ENCODE data around the gene TLK1.

The TLK1 gene

DNA sequence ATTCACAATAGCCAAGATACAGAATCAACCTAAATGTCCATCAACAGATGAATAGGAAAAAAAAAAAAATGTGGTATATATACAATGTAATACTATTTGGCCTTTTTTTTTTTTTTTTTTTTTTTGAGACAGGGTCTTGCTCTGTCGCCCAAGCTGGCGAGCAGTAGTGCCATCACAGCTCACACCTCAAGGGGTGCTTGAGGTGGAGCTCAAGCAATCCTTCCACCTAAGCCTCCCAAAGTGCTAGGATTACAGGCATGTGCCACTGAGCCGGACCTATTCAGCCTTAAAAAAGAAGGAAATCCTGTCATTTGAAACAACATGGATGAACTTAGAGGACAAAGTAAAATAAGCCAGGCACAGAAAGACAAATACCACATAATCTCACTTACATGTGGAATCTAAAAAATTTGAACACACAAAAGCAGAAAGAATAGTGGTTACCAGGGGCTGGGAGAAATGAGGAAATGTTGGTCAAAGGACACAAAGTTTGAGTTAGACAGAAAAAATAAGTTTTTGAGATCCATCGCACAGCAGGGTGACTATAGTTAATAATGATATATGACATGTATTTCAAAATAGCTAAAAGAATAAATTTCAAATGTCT is 26.0 kb downstream of the TLK1 start (continued):
- TF ChIP-seq, protein P1, sequence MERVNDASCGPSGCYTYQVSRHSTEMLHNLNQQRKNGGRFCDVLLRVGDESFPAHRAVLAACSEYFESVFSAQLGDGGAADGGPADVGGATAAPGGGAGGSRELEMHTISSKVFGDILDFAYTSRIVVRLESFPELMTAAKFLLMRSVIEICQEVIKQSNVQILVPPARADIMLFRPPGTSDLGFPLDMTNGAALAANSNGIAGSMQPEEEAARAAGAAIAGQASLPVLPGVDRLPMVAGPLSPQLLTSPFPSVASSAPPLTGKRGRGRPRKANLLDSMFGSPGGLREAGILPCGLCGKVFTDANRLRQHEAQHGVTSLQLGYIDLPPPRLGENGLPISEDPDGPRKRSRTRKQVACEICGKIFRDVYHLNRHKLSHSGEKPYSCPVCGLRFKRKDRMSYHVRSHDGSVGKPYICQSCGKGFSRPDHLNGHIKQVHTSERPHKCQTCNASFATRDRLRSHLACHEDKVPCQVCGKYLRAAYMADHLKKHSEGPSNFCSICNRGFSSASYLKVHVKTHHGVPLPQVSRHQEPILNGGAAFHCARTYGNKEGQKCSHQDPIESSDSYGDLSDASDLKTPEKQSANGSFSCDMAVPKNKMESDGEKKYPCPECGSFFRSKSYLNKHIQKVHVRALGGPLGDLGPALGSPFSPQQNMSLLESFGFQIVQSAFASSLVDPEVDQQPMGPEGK (CRISPR knock-in tag; IDR thresholded peaks at IDR 0.05; ENCODE audit: borderline replicate concordance): no peak
- TF ChIP-seq BACH2 (CRISPR knock-in tag; IDR thresholded peaks at IDR 0.05; ENCODE audit: borderline replicate concordance) (no peak), OSR1 (CRISPR knock-in tag; IDR thresholded peaks at IDR 0.05) (no peak), PPARA (CRISPR knock-in tag; IDR thresholded peaks at IDR 0.05; ENCODE audit: borderline replicate concordance) (no peak), ZFP30 (CRISPR knock-in tag; IDR thresholded peaks at IDR 0.05) (no peak)

DNA sequence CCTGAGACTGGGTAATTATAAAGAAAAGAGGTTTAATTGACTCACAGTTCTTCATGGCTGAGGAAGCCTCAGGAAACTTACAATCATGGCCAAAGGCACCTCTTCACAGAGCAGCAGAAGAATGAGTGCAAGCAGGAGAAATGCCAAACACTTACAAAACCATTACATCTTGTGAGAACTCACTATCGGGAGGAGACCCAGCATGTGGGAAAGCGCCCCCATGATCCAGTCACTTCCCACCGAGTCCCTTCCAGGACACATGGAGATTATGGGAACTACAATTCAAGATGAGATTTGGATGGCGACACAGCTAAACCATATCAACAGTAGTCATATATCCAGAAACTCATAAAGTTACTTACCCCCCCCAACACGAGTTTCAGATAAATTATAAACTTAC is 28.6 kb downstream of the TLK1 start:
- no peak for ATAC-seq
- TF ChIP-seq TOX (CRISPR knock-in tag; IDR thresholded peaks at IDR 0.05; ENCODE audit: borderline replicate concordance) (no peak), ZNF565 (CRISPR knock-in tag; conservative IDR thresholded peaks at IDR 0.05; ENCODE audit: low read depth) (no peak), BACH2 (CRISPR knock-in tag; IDR thresholded peaks at IDR 0.05; ENCODE audit: borderline replicate concordance) (no peak), GLIS3 (CRISPR knock-in tag; IDR thresholded peaks at IDR 0.05) (no peak), OSR1 (CRISPR knock-in tag; IDR thresholded peaks at IDR 0.05) (no peak), PPARA (CRISPR knock-in tag; IDR thresholded peaks at IDR 0.05; ENCODE audit: borderline replicate concordance) (no peak), ZNF70 (CRISPR knock-in tag; IDR thresholded peaks at IDR 0.05) (no peak), ZC3H10 (CRISPR knock-in tag; IDR thresholded peaks at IDR 0.05) (no peak), ISL1 (CRISPR knock-in tag; IDR thresholded peaks at IDR 0.05) (no peak), ARNTL (CRISPR knock-in tag; IDR thresholded peaks at IDR 0.05; ENCODE audit: borderline replicate concordance, low read depth) (no peak), ZFP30 (CRISPR knock-in tag; IDR thresholded peaks at IDR 0.05) (no peak), POU6F1 (CRISPR knock-in tag; IDR thresholded peaks at IDR 0.05; ENCODE audit: borderline replicate concordance, low read depth) (no peak), CSDC2 (CRISPR knock-in tag; IDR thresholded peaks at IDR 0.05) (no peak), SNAI2 (CRISPR knock-in tag; IDR thresholded peaks at IDR 0.05) (no peak), RARB (CRISPR knock-in tag; IDR thresholded peaks at IDR 0.05) (no peak), TCF4 (CRISPR knock-in tag; IDR thresholded peaks at IDR 0.05; ENCODE audit: borderline replicate concordance) (no peak), ZNF8 (CRISPR knock-in tag; IDR thresholded peaks at IDR 0.05) (no peak)
- TF ChIP-seq, protein P1 (CRISPR knock-in tag; IDR thresholded peaks at IDR 0.05; ENCODE audit: borderline replicate concordance): no peak
- TF ChIP-seq, protein P2, sequence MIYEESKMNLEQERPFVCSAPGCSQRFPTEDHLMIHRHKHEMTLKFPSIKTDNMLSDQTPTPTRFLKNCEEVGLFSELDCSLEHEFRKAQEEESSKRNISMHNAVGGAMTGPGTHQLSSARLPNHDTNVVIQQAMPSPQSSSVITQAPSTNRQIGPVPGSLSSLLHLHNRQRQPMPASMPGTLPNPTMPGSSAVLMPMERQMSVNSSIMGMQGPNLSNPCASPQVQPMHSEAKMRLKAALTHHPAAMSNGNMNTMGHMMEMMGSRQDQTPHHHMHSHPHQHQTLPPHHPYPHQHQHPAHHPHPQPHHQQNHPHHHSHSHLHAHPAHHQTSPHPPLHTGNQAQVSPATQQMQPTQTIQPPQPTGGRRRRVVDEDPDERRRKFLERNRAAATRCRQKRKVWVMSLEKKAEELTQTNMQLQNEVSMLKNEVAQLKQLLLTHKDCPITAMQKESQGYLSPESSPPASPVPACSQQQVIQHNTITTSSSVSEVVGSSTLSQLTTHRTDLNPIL (CRISPR knock-in tag; IDR thresholded peaks at IDR 0.05; ENCODE audit: low read depth): no peak
- TF ChIP-seq, protein P3, sequence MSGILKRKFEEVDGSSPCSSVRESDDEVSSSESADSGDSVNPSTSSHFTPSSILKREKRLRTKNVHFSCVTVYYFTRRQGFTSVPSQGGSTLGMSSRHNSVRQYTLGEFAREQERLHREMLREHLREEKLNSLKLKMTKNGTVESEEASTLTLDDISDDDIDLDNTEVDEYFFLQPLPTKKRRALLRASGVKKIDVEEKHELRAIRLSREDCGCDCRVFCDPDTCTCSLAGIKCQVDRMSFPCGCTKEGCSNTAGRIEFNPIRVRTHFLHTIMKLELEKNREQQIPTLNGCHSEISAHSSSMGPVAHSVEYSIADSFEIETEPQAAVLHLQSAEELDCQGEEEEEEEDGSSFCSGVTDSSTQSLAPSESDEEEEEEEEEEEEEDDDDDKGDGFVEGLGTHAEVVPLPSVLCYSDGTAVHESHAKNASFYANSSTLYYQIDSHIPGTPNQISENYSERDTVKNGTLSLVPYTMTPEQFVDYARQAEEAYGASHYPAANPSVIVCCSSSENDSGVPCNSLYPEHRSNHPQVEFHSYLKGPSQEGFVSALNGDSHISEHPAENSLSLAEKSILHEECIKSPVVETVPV (CRISPR knock-in tag; IDR thresholded peaks at IDR 0.05): no peak

- ATAC-seq: no peak
- TF ChIP-seq TCF4 (CRISPR knock-in tag; IDR thresholded peaks at IDR 0.05; ENCODE audit: borderline replicate concordance) (no peak), ZFP3 (CRISPR knock-in tag; IDR thresholded peaks at IDR 0.05) (no peak), ZC3H10 (CRISPR knock-in tag; IDR thresholded peaks at IDR 0.05) (no peak), CSDC2 (CRISPR knock-in tag; IDR thresholded peaks at IDR 0.05) (no peak), ARNTL (CRISPR knock-in tag; IDR thresholded peaks at IDR 0.05; ENCODE audit: borderline replicate concordance, low read depth) (no peak), ESRRG (CRISPR knock-in tag; IDR thresholded peaks at IDR 0.05) (no peak), POU6F1 (CRISPR knock-in tag; IDR thresholded peaks at IDR 0.05; ENCODE audit: borderline replicate concordance, low read depth) (no peak), ZFP30 (CRISPR knock-in tag; IDR thresholded peaks at IDR 0.05) (no peak)
- TF ChIP-seq, protein P2 (CRISPR knock-in tag; IDR thresholded peaks at IDR 0.05; ENCODE audit: low read depth): no peak
- TF ChIP-seq, protein P1 (CRISPR knock-in tag; IDR thresholded peaks at IDR 0.05; ENCODE audit: borderline replicate concordance): no peak
These were observed 32.2 kb downstream of the TLK1 start for GRCh38 chr2:171128461-171128860.
